Osteoblast (primary cell): Measurements from ENCODE around the gene MYT1. TPM values are rescaled to one million over a fixed set of nuclear protein-coding genes. Genes with fewer than 3 reads are reported as not detected.

Experiments
- DNase-seq: peaks from one replicate; pipeline ENCODE4 v3.0.0; 2011; ENCODE audit warnings: low spot score, mixed read lengths; ENCODE audit not compliant: insufficient read length; ENCODE audit errors: missing footprints
- H2AFZ ChIP-seq: 2 replicates; pipeline ENCODE4 v1.6.0; 2011; ENCODE audit warnings: mild to moderate bottlenecking, low read length
- H3K27ac ChIP-seq: 2 replicates; pipeline ENCODE4 v1.5.1; 2011; ENCODE audit warnings: mild to moderate bottlenecking, low read depth, low read length, moderate library complexity
- H3K27me3 ChIP-seq: 2 replicates; pipeline ENCODE4 v1.6.0; 2012; ENCODE audit warnings: mild to moderate bottlenecking, control low read depth, inconsistent platforms, low read length, moderate library complexity; ENCODE audit not compliant: insufficient read depth
- H3K36me3 ChIP-seq: 2 replicates; pipeline ENCODE4 v1.5.1; 2011; ENCODE audit warnings: mild to moderate bottlenecking, low read length, control low read depth, moderate library complexity; ENCODE audit not compliant: insufficient read depth
- H3K4me1 ChIP-seq: 2 replicates; pipeline ENCODE4 v1.5.1; 2011; ENCODE audit warnings: mild to moderate bottlenecking, low read length, control low read depth, moderate library complexity; ENCODE audit not compliant: insufficient read depth
- H3K4me2 ChIP-seq: 2 replicates; pipeline ENCODE4 v1.6.0; 2011; ENCODE audit warnings: mild to moderate bottlenecking, low read length; ENCODE audit not compliant: insufficient read depth
- H3K4me3 ChIP-seq: fragments of 200-600 bp; sonication (generic); 3 replicates; pipeline ENCODE4 v1.5.1; 2012; ENCODE audit warnings: mild to moderate bottlenecking, low read length, inconsistent platforms; ENCODE audit not compliant: insufficient read depth
- H3K79me2 ChIP-seq: 2 replicates; pipeline ENCODE4 v1.6.0; 2012; ENCODE audit warnings: mild to moderate bottlenecking, low read length, control low read depth, inconsistent platforms; ENCODE audit not compliant: insufficient read depth
- H3K9me3 ChIP-seq: 2 replicates; pipeline ENCODE4 v1.5.1; 2011; ENCODE audit warnings: low read depth, low read length, control low read depth
- H4K20me1 ChIP-seq: 2 replicates; pipeline ENCODE4 v1.6.0; 2012; ENCODE audit warnings: mild to moderate bottlenecking, low read length, control low read depth; ENCODE audit not compliant: insufficient read depth
- total RNA-seq: library from RNA; depleted of rRNA; stranded (reverse); fragments of >200 nt; gene quantifications from 2 replicates; pipeline ENCODE4 v1.2.3, GENCODE V29; 2012
- TF ChIP-seq, protein P1 (sequence below): IDR thresholded peaks from 2 replicates; pipeline ENCODE4 v1.5.1; 2011; ENCODE audit warnings: mild to moderate bottlenecking, low read depth, low read length, moderate library complexity; ENCODE audit errors: extremely low read depth

Gene MYT1
- total RNA-seq, 1 donor = not detected

DNA sequence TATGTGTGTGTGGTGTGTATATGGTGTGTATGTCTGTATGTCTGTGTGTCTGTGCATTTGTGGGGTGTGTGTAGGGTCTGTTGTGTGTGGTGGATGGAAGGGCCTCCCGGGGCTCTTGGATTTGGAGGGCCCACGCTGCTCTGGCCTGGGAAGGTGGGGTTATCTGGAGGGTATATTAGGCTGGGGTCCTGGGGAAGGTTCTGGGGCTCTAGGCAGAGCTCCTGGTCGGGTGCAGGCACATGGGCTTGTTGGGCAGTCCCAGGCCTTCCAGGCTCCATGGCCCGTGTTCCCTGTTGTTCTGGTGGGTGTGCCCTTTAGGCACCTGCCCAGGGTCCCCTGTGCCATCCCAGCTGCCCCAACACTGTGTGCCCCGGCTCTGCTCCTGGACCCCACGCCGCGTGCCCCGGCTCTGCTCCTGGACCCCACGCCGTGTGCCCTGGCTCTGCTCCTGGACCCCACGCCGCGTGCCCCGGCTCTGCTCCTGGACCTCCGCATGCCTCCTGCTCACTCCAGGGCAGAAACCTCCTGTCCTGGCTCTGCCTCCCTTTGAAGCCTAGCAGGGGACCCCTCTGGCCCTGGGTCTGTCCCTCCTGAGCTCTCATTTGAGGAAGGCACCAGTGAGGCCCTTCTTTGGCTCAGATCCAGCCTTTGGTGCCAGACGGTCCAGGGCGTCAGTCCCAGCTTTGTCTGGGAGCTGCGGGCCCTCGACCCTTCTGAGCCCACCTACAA lies 10.2 kb upstream of the MYT1 start:
- H3K9me3 ChIP-seq = no peaks in the 10 kb centered on the region
- no peak overlapping the region for H2AFZ ChIP-seq
- H3K4me1 ChIP-seq = no peaks in the 10 kb centered on the region
- peaks cover 4% of the 10 kb centered on the region for H4K20me1 ChIP-seq
- H3K27ac ChIP-seq = no peak overlapping the region
- no peak overlapping the region for H3K4me2 ChIP-seq
- no peaks in the 10 kb centered on the region for H3K27me3 ChIP-seq
- peak; percentile 53 for DNase-seq
- H3K79me2 ChIP-seq = no peaks in the 10 kb centered on the region
- no peak overlapping the region for H3K4me3 ChIP-seq
- no peaks in the 10 kb centered on the region for H3K36me3 ChIP-seq
- TF ChIP-seq, protein P1, sequence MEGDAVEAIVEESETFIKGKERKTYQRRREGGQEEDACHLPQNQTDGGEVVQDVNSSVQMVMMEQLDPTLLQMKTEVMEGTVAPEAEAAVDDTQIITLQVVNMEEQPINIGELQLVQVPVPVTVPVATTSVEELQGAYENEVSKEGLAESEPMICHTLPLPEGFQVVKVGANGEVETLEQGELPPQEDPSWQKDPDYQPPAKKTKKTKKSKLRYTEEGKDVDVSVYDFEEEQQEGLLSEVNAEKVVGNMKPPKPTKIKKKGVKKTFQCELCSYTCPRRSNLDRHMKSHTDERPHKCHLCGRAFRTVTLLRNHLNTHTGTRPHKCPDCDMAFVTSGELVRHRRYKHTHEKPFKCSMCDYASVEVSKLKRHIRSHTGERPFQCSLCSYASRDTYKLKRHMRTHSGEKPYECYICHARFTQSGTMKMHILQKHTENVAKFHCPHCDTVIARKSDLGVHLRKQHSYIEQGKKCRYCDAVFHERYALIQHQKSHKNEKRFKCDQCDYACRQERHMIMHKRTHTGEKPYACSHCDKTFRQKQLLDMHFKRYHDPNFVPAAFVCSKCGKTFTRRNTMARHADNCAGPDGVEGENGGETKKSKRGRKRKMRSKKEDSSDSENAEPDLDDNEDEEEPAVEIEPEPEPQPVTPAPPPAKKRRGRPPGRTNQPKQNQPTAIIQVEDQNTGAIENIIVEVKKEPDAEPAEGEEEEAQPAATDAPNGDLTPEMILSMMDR = no peak

DNA sequence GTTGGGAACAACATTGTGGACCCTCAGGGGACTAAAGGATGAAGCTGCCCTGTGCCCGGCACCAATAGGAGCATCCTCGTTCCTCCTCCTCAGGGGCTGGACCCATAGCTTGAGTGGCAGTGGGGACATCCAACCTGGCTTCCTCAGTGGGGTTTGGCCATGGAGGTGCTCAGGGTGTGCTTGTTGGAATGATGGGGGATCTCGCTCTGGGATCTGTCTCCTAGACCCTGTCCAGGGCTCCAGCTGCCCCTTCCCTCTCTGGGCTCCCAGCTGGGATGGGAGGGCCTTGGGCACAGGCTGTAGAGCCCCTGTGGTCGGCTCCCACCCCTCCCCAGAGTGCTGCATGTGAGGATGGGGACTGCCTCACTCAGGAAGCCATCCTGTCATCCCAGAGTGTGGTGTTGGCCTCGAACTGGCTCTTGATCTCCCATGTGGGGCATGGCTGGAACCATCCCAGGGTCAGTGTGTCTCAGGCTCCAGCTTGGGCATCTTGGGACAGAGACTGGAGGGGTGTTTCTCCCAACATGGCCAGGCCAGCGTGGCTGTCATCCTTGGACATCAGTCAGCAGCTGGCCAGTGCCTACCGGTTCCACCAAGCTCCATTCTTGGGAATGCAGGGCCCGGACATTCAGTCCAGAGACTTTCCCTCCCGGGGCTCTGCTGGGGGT lies 9.5 kb upstream of the MYT1 start:
- Histone ChIP-seq H2AFZ (no peak overlapping the region), H3K4me2 (no peak overlapping the region), H4K20me1 (no peaks in the 10 kb centered on the region), H3K79me2 (no peaks in the 10 kb centered on the region), H3K27ac (no peak overlapping the region), H3K4me3 (no peak overlapping the region), H3K9me3 (no peaks in the 10 kb centered on the region), H3K36me3 (no peaks in the 10 kb centered on the region), H3K27me3 (peaks cover 6% of the 10 kb centered on the region), H3K4me1 (no peaks in the 10 kb centered on the region)
- DNase-seq = peak; percentile 88
- TF ChIP-seq, protein P1 = no peak

DNA sequence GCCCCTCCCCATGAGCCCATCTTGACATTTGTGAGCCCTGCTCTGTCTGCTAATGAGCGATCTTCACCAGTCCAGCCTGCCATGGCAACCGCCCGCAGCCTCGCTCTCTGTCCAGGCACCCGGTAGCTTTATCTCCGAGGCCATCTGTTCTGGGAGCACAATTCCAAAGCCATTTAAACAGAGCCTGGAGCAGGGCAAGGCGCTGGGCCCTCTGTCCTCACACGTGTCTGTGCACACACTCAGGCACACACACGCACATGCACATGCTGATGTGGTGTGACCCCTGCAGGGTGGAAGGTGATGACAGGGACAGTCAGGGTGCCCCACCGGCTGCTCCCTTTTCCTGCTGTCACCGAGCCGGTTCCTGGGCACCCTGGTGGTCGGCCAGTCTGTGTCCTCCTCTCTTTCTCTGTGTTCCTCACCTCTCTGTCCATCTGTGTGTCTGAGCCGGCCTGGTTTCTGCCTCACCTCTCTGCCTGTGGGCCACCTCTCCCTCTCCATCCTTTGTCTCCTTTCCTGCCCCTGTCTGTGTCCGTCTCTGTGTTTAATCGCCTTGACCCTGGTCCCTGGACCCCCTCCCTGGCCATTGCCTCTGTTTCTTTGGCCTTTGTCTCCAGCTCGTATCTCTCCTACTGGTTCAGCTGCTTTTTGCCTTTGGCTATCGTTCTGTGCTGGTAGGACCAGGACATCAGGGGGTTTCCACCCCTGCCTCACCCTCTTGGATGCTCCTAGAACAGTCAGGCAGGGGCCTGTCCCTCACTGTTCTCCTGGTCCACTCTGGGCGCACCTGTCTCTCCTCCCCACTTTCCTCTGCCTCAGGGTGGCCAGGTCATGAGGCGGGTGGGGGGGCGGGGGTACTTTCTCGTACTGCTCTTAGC lies 8.8 kb upstream of the MYT1 start:
- TF ChIP-seq, protein P1 = no peak
- H2AFZ ChIP-seq = no peak overlapping the region
- H3K9me3 ChIP-seq = no peaks in the 10 kb centered on the region
- no peak overlapping the region for H3K4me3 ChIP-seq
- H3K36me3 ChIP-seq = no peaks in the 10 kb centered on the region
- peak; percentile 82 for DNase-seq
- peaks cover 10% of the 10 kb centered on the region for H3K27me3 ChIP-seq
- H3K4me2 ChIP-seq = no peak overlapping the region
- no peak overlapping the region for H3K27ac ChIP-seq
- no peaks in the 10 kb centered on the region for H3K4me1 ChIP-seq
- H3K79me2 ChIP-seq = no peaks in the 10 kb centered on the region
- H4K20me1 ChIP-seq = no peaks in the 10 kb centered on the region
